ENCODE results near the gene DTL.

Gene DTL

DNA sequence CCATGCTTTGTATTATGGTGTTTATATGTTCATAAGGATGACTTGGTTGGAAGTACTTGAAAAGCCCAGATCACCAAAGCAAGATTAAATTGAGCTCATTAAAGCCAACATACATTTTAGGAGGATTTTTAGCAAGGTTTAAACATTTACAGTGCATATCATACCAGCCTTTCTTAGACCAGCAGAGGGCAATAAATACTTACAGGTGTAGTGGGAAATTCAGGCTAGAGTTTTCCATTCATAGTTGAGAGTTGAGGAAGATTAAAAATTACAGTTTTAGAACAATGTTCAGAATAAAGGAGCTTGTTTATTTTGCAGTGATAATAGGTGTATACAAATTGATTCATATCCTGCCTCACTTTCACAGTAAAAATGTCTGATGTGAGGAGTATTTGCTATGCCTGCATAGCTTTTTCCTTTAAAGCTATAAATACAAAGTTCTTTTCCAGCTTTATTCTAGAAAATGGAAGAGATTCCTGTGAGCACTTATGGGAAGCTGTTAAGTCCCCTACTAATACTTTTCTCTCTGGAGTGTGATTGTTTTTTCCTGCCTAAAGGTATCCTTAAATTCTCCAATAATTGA is 35.3 kb downstream of the DTL start:
- TF ChIP-seq CTCF (IDR thresholded peaks at IDR 0.05; ENCODE audit: low read depth, low read length, missing control alignments) = peak; percentile 54
- in situ Hi-C loops (cut with HindIII; ENCODE audit: low sequenced_read_pairs) = loop anchor here (25.0 kb wide), 1 partner anchor 216 kb away; the partner anchor contains the start of gene PPP2R5A

GRCh38 chr1:212072047-212072446 is 36.5 kb downstream of the DTL start:
- H3K4me3 ChIP-seq (ENCODE audit: low read depth, low read length) = no peak overlapping the region
- in situ Hi-C loops (cut with HindIII; ENCODE audit: low sequenced_read_pairs) = loop anchor here (25.0 kb wide), 1 partner anchor 215 kb away; the partner anchor contains the start of gene PPP2R5A
- TF ChIP-seq CTCF (IDR thresholded peaks at IDR 0.05; ENCODE audit: low read depth, low read length, missing control alignments) = no peak
- no peak for DNase-seq (ENCODE audit: low read depth)

More for the DNA sequence above, 35.3 kb downstream of the DTL start:
- DNase-seq (ENCODE audit: low read depth) = peak; percentile 54
- H3K4me3 ChIP-seq (ENCODE audit: low read depth, low read length) = no peak overlapping the region

- no peak for DNase-seq (ENCODE audit: low read depth)
These were observed 37.9 kb downstream of the DTL start for GRCh38 chr1:212073490-212073889.

DNA sequence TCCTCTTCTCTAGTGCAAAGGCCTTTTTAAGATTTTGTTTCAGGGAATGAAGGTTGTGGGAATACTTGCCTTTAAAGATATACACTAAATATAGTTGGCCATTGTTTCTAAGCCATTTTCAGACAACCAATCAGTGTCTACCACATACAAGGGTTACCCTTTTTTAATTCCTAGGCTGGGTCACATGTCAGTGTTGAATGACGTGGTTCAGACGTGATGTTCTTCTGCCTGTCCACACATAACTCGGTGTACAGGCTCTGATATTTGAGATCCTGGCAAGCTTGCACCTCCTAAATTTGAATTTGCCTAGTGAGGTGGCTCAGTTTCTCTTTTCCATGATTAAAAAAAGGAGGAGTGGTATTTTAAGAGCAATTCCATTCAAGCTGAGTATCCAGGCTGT is 38.8 kb downstream of the DTL start:
- no peak for TF ChIP-seq CTCF (IDR thresholded peaks at IDR 0.05; ENCODE audit: low read depth, low read length, missing control alignments)
- in situ Hi-C loops (cut with HindIII; ENCODE audit: low sequenced_read_pairs) = loop anchor here (25.0 kb wide), 1 partner anchor 213 kb away; the partner anchor contains the start of gene PPP2R5A
- no peak for DNase-seq (ENCODE audit: low read depth)
- no peak overlapping the region for H3K4me3 ChIP-seq (ENCODE audit: low read depth, low read length)

More at GRCh38 chr1:212073490-212073889, 37.9 kb downstream of the DTL start:
- no peak overlapping the region for H3K4me3 ChIP-seq (ENCODE audit: low read depth, low read length)
- no peak for TF ChIP-seq CTCF (IDR thresholded peaks at IDR 0.05; ENCODE audit: low read depth, low read length, missing control alignments)
- in situ Hi-C loops (cut with HindIII; ENCODE audit: low sequenced_read_pairs) = loop anchor here (25.0 kb wide), 1 partner anchor 214 kb away; the partner anchor contains the start of gene PPP2R5A

- H3K4me3 ChIP-seq (ENCODE audit: low read depth, low read length) = no peak overlapping the region
- TF ChIP-seq CTCF (IDR thresholded peaks at IDR 0.05; ENCODE audit: low read depth, low read length, missing control alignments) = no peak
- no peak for DNase-seq (ENCODE audit: low read depth)
- in situ Hi-C loops (cut with HindIII; ENCODE audit: low sequenced_read_pairs) = loop anchor here (5.0 to 25.0 kb wide), 2 partner anchors 212 to 387 kb away; partner anchors contain the start of gene PPP2R5A
These were observed 39.3 kb downstream of the DTL start for GRCh38 chr1:212074856-212075255.

DNA sequence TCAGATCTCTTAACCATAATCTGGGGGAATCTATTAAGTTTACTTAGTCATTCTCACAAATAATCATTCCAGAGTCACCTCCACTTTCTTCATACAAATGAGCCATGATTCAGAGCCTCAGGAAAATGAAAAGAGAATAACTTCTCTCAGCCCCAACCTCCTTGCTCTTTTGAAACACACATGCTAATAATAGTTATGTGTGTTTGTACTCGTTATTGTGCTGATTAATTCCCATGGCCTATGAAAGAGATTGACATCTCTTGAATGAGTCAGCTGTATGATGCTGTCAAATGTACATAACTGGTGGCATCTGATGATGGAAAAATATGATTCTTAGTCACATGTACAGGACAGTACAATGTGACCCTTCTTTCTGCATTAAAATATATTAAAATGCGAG is 41.5 kb downstream of the DTL start:
- no peak overlapping the region for H3K4me3 ChIP-seq (ENCODE audit: low read depth, low read length)
- in situ Hi-C loops (cut with HindIII; ENCODE audit: low sequenced_read_pairs) = loop anchor here (5.0 kb wide), 1 partner anchor 385 kb away; no protein-coding TSS in a partner anchor
- TF ChIP-seq CTCF (IDR thresholded peaks at IDR 0.05; ENCODE audit: low read depth, low read length, missing control alignments) = no peak
- DNase-seq (ENCODE audit: low read depth) = no peak
